Upper lobe of left lung (tissue), 4 donors: Measurements from ENCODE around the gene TSPAN31.

Source experiments
- EP300 ChIP-seq, 4 donors: sonication (generic); formaldehyde crosslinking; IDR thresholded peaks; one replicate each; pipeline ENCODE4 v1.5.1; 2017; ENCODE audit warnings: antibody characterized with exemption in 4 of 4, control low read depth in 2 of 4
- POLR2A ChIP-seq, 4 donors: fragments of 450-650 bp; IDR thresholded peaks; one replicate each; pipeline ENCODE4 v1.5.1; 2016 to 2017; ENCODE audit warnings: antibody characterized with exemption in 4 of 4, mild to moderate bottlenecking in 2 of 4
- POLR2AphosphoS5 ChIP-seq, 2 donors: sonication (generic); formaldehyde crosslinking; IDR thresholded peaks; one replicate each; pipeline ENCODE4 v1.5.1; 2017; ENCODE audit warnings: antibody characterized with exemption in 2 of 2
- TF ChIP-seq, protein P1 (sequence below), 6 experiments: fragments of 450-650 bp in 4 of 6; fragments of 200-600 bp in 2 of 6; sonication (generic) in 2 of 6; IDR thresholded peaks; one replicate each; pipeline ENCODE4 v1.5.1; 2016 to 2019; ENCODE audit warnings: antibody characterized with exemption in 6 of 6

DNA sequence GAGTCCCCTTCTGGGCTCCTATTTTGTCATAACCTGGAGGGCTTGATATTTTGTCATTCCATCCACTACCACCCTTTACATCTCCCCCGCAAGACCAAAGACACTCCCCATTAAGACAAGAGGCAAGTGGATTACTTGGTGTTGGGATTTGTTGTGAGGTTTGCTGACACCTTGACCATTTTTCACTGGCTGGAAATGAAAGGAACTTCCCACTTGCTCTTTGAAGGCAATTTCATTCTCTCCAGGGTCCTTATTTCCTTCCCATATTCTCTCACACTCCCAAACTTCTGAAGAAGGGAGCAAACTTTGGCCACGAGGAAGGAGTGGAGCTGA is 21.2 kb upstream of the TSPAN31 start:
- TF ChIP-seq EP300 (IDR thresholded peaks at IDR 0.05): no peak
- TF ChIP-seq, protein P1, sequence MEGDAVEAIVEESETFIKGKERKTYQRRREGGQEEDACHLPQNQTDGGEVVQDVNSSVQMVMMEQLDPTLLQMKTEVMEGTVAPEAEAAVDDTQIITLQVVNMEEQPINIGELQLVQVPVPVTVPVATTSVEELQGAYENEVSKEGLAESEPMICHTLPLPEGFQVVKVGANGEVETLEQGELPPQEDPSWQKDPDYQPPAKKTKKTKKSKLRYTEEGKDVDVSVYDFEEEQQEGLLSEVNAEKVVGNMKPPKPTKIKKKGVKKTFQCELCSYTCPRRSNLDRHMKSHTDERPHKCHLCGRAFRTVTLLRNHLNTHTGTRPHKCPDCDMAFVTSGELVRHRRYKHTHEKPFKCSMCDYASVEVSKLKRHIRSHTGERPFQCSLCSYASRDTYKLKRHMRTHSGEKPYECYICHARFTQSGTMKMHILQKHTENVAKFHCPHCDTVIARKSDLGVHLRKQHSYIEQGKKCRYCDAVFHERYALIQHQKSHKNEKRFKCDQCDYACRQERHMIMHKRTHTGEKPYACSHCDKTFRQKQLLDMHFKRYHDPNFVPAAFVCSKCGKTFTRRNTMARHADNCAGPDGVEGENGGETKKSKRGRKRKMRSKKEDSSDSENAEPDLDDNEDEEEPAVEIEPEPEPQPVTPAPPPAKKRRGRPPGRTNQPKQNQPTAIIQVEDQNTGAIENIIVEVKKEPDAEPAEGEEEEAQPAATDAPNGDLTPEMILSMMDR (IDR thresholded peaks at IDR 0.05): no peak
- TF ChIP-seq POLR2A (IDR thresholded peaks at IDR 0.05): no peak
- no peak for TF ChIP-seq POLR2AphosphoS5 (IDR thresholded peaks at IDR 0.05)
